HG03139 (cell line): ENCODE results near the gene RGMB.
A peak's percentile ranks its signal among the peaks of the same experiment; 100 is the strongest.

ENCODE experiments used
- ATAC-seq: cut with Tn5 transposase; IDR thresholded peaks from one replicate; pipeline ENCODE4 v1.9.1; 2021; ENCODE audit not compliant: unreplicated experiment

The RGMB gene

DNA sequence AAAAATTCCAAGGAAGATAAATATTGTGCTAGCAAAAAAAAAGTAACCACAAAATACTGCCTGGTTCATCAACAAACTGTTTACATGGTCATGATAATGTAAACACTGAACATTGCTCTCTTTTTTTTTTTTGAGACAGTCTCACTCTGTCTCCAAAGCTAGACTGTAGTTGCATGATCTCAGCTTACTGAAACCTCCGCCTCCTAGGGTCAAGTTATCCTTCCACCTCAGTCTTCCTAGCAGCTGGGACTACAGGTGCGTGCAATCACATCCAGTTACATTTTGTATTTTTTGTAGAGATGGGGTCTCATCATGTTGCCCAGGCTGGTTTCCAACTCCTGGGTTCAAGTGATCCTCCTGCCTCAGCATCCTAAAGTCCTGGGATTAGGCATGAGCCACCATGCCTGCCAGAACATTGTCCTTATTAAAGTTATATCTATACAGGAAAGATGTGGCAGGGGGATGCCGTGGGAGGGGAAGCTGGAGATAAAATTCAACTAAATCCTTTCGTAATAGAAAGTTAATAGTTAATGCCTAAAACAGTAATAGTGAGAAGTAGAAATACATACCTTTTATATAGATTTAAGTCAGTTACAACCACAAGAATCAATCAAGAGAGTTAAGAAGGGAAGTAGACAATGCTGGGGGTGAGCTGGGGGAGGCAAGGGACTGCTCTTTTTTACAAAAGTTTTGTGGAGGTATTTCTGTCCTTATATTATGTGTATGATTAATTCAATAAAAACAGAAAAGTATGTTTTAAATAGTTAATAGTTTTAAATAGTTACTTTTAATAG is 52.3 kb downstream of the RGMB start:
- peak; percentile 54 for ATAC-seq

DNA sequence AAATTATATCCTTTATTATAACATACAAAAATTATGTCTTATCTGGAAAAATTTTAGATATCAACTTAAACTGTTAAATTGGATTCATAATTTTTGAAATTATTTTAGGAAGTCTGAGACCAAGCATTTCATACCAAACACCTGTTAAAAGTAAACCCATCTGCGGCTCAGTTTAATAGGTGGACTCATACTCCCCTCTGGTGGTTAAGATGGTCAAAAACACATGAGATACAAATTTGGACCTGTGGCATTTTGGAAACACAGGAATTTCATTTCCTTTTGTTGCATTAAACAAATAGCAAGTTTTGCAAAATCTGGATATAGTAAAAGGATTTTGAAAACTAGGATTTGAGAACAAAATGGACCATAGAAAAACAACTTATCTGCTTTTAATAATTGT is 53.7 kb downstream of the RGMB start:
- peak; percentile 44 for ATAC-seq

DNA sequence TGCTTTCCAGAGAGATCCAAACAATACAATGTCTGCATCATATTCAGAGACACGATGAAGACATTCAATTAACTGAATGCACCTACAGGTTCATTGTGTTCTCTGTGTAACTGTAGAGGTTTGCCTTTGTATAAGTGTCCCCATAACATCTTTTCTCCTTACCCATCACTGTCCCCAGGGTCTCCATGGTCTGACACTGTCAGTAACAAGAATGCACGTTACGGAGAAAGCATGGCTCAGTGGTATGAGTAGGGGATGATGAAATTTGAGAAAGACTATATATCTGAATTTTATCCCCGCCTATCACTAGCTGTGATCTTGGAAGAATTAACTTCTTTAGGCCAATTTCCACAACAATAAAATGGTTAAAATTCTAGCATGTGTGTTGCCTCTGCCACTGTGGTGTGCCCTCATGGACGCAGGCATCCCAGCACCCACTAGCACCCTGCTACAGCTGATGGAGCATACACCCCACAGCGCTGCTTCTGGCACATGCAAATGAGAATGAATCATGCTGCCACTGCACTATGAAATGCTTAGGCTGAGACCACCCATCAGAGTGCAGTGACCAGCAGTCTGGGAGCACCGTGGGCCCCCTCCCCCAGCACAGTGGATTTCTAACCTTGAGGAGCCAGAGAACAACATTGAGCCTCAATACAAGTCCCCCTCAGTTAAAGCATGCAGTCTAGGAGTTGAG is 54.3 kb downstream of the RGMB start:
- no peak for ATAC-seq

DNA sequence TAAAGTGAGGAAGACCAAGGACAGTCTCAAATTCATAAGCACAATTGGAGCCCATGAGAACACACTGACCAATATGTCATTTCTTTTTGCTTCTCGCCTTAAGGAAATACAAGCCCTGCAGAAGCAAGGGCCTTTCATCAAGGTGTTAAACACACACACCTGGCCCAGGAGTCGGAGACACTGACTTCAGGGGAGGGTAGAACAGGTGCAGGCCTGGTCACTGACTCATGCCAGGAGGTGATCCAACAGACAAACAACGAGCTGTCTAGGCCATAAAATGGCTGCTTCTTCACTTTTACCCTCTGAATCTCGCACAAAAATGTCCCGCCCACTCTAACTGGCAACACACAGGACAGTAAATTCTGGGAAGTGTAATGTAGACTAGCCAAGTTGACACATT is 62.7 kb downstream of the RGMB start:
- ATAC-seq: no peak

DNA sequence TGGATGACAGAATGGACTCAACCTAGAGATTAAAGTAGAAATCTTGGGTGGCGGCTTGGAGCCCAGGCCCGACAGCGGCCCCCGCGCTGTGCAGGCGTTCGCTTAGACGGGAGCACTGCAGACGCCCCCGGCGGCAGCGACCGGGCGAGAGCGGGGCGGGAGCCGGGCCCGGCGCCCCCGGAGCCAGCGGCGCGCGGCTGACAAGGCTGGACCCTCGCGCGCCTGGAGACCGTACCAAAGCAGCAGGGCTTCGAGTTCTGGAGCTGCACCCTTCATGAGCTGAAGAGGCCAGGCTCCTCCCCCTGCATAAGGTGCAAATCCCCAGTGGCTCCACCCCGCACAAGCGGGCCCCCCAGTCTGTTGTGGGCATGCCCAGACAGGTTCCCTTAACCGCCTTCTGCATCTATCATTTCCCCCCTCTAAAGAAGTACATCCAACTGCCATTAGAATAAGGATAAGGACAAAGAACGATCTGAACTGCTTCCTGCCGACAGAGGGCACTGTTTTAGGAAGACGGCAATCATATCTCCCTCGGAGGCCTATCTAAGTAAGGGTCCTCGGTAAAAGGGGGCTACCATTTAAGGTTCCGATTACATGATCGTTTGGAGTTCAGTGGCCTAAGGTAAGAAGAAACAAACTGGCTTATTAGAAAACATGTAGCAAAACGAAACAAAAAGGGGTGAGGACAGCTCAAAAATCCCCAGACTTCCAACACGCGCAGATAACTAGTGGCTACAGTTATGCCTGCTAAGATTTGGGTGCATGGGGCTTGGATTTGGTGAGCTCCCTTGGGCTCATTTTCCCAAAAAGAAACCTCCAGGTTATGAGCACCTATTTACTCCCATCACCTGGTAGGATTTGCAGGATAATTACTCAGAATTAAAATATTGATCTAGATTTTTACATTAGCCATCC is 66.3 kb downstream of the RGMB start:
- ATAC-seq: peak; percentile 59

DNA sequence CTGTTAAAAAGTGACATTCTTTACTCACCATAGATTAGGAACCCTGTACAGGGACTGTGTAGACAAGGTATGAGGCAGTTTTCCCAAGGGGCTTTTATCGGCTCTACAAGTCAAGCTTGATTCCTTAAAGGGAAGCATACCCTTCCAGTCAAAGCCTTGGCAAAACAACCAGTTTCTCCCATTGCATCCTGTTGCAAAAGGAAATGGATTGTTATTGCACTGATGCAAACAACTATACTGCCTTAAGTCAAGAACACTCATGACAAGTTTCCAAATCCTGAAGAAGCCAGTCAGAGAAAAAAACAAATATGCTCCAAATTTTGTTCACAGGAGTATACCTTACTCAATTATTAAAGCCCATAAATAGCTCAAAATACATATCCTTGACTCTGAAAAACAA is 67.5 kb downstream of the RGMB start:
- ATAC-seq: no peak

DNA sequence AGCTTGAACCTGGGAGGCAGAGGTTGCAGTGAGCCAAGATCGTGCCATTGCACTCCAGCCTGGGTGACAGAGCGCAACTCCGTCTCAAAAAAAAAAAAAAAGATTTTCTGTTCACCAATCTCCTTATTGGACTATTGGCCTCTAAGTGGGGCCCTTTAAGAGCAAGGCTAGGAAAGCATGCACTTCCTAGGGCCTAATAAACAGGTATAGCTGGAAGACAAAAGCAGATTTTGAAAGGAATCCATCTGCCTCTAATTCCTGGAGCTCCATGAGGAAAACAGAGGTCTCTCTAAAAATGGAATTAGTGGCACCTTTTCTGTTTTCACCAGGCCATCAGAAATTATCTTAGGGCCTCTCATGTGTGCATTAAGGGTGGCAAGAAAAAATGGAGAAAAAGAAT is 70.0 kb downstream of the RGMB start:
- no peak for ATAC-seq

DNA sequence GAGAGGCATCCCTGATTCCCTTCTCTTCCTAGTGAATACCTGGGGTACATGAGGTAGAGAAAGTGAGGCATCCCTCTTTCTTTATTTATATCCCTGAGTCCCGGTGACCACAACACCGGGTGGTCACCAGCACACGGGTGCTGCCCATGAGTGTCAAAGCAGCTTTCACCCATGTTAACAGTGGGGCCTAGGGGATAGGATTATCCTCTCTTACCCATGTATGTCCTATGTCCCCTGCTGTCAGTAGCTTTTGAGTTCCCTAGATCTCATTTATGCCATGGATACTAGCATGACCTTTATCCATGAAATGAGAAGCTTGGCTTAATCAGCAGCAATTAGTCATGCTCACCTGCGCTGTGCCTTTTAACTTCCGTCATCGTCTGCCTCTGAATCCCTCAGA is 71.4 kb downstream of the RGMB start:
- ATAC-seq: no peak

DNA sequence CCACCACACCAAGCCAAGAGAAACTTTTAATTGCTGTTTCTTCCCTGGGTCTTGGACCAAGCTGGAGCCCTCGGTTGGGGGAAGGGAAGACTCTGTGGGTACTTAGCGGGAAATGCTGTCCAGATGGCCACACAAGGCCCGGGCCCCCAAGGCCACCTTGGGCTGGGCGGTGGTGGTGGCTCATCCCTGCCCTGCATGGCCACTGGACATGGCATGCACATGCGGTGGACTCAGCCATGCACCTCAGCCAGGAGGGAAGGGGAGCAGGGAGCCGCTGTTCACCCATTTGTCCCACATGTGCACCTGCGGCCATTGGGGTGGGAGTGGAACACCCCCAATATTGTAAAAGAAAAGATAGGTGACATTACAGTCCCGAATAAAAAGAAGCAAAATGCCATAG is 72.4 kb downstream of the RGMB start:
- ATAC-seq: no peak
